Glutamatergic neuron (in vitro differentiated cells): ENCODE data around the gene CELF2. TPM values are rescaled to one million over a fixed set of nuclear protein-coding genes. Genes with fewer than 3 reads are reported as not detected.

ENCODE experiments used
- DNase-seq: peaks from one replicate; pipeline ENCODE4 v3.0.0; 2022
- H3K27ac Mint-ChIP-seq: one replicate; pipeline ENCODE4 v1.8.0; 2020; ENCODE audit warnings: mild to moderate bottlenecking, mixed read lengths, inconsistent platforms; ENCODE audit not compliant: unreplicated experiment
- H3K27me3 Mint-ChIP-seq: one replicate; pipeline ENCODE4 v1.8.0; 2020; ENCODE audit warnings: mild to moderate bottlenecking, moderate library complexity, mixed read lengths, inconsistent platforms; ENCODE audit not compliant: unreplicated experiment
- H3K36me3 Mint-ChIP-seq: one replicate; pipeline ENCODE4 v1.8.0; 2020; ENCODE audit warnings: mild to moderate bottlenecking, mixed read lengths, inconsistent platforms; ENCODE audit not compliant: unreplicated experiment
- H3K4me1 Mint-ChIP-seq: one replicate; pipeline ENCODE4 v1.8.0; 2020; ENCODE audit warnings: mild to moderate bottlenecking, low read depth, mixed read lengths, inconsistent platforms; ENCODE audit not compliant: unreplicated experiment
- H3K4me3 Mint-ChIP-seq: one replicate; pipeline ENCODE4 v1.8.0; 2020; ENCODE audit warnings: mild to moderate bottlenecking, mixed read lengths, inconsistent platforms; ENCODE audit not compliant: unreplicated experiment
- H3K9me3 Mint-ChIP-seq: one replicate; pipeline ENCODE4 v1.8.0; 2020; ENCODE audit warnings: mild to moderate bottlenecking, moderate library complexity, mixed read lengths, inconsistent platforms; ENCODE audit not compliant: unreplicated experiment
- CTCF ChIP-seq: fragments of 200-600 bp; sonication (generic); IDR thresholded peaks from one replicate; pipeline ENCODE4 v1.5.0; 2021; ENCODE audit not compliant: partially characterized antibody, unreplicated experiment
- total RNA-seq: library from RNA; stranded (reverse); fragmentation: NEBNext Ultra II Directional; extraction: Animal tissue kit (Norgen Biotek cat#: 25700); gene quantifications from one replicate; pipeline ENCODE4 v1.2.1, GENCODE V29; 2021; ENCODE audit not compliant: unreplicated experiment

Gene CELF2
- total RNA-seq, 1 donor from 2014 or later: 47.4 TPM

- Mint-ChIP-seq H3K4me1 (peaks cover 16% of the 10 kb centered on the region), H3K36me3 (peaks cover 7% of the 10 kb centered on the region), H3K27me3 (peaks cover 3% of the 10 kb centered on the region), H3K4me3 (no peak overlapping the region), H3K27ac (no peak overlapping the region), H3K9me3 (peaks cover 2% of the 10 kb centered on the region)
- no peak for DNase-seq
- TF ChIP-seq CTCF: no peak
Observed at GRCh38 chr10:11218395-11218794, 200.7 kb downstream of the CELF2 start.

DNA sequence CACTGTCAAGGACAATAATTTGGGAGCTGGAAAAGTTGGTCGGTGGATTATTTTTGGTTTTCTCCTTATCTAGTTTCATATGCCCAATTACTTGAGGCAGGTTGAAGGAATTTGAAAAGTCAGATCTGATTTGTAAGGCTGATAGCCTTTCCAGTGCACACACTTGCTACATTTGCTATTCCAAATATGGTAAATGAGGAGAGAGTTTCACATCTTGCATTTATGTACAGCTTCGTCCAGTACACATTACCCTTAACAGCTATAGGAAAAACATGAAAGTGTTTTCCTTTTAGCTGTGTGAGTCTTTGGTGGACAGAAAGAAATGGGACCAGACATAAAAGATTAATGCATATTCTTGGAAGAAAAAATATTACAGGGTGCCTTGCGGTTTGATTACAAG, 201.8 kb downstream of the CELF2 start:
- Mint-ChIP-seq H3K27ac (no peak overlapping the region), H3K4me1 (peaks cover 21% of the 10 kb centered on the region), H3K9me3 (peaks cover 2% of the 10 kb centered on the region), H3K4me3 (no peak overlapping the region), H3K36me3 (peaks cover 7% of the 10 kb centered on the region), H3K27me3 (peaks cover 3% of the 10 kb centered on the region)
- no peak for DNase-seq
- no peak for TF ChIP-seq CTCF

GRCh38 chr10:11223081-11223480, 205.4 kb downstream of the CELF2 start:
- Mint-ChIP-seq H3K4me1 (peaks cover 34% of the 10 kb centered on the region), H3K9me3 (peaks cover 2% of the 10 kb centered on the region), H3K36me3 (peaks cover 7% of the 10 kb centered on the region), H3K27me3 (no peaks in the 10 kb centered on the region), H3K27ac (no peak overlapping the region), H3K4me3 (no peak overlapping the region)
- DNase-seq: no peak
- TF ChIP-seq CTCF: no peak

- no peak for DNase-seq
Observed at GRCh38 chr10:11223507-11224140, 206.0 kb downstream of the CELF2 start.

DNA sequence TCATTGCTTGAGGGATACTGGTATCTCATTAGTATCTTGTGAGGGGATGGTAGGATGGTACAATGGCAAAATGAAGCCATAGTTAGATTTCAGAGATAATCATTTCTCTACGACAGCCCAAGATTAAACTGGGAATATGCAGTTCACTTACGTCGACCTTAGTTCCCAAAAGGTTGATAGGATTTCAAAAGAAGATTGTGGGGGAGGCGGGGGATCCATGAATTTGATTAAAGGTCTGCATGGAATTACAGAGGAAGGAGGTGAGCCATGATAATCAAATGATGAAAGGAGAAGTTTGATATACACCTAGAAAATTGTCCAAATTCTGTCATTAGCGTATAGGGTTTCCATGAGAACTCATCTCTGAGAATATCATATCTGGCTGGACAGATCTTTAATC, 206.6 kb downstream of the CELF2 start:
- Mint-ChIP-seq H3K27ac (no peak overlapping the region), H3K27me3 (no peaks in the 10 kb centered on the region), H3K4me1 (peaks cover 34% of the 10 kb centered on the region), H3K9me3 (peaks cover 2% of the 10 kb centered on the region), H3K36me3 (peaks cover 7% of the 10 kb centered on the region), H3K4me3 (no peak overlapping the region)
- TF ChIP-seq CTCF: no peak
- no peak for DNase-seq

More at GRCh38 chr10:11223507-11224140, 206.0 kb downstream of the CELF2 start:
- H3K27ac Mint-ChIP-seq: peak overlapping the region; percentile 64
- H3K4me3 Mint-ChIP-seq: no peak overlapping the region
- peaks cover 7% of the 10 kb centered on the region for H3K36me3 Mint-ChIP-seq
- H3K27me3 Mint-ChIP-seq: no peaks in the 10 kb centered on the region
- peaks cover 2% of the 10 kb centered on the region for H3K9me3 Mint-ChIP-seq
- TF ChIP-seq CTCF: no peak
- H3K4me1 Mint-ChIP-seq: peaks cover 34% of the 10 kb centered on the region
